Gastroesophageal sphincter (tissue), 4 donors: ENCODE measurements around the gene CALML3. TPM values are rescaled to one million over a fixed set of nuclear protein-coding genes. Genes with fewer than 3 reads are reported as not detected.
A peak's percentile ranks its signal among the peaks of the same experiment; 100 is the strongest.

Experiments used
- ATAC-seq: fragments of 150-250 bp; one replicate; pipeline ENCODE4 v1.9.1; 2016; ENCODE audit warnings: mild to moderate bottlenecking, moderate library complexity
- H3K27ac ChIP-seq, 4 donors: fragments of 200-600 bp; sonication (generic) in 3 of 4; 1 replicate in 3 of 4; 2 replicates in 1 of 4; pipeline ENCODE4 v1.5.1; 2016 to 2019
- H3K27me3 ChIP-seq: fragments of 200-600 bp; sonication (generic); one replicate; pipeline ENCODE4 v1.5.1; 2019
- H3K36me3 ChIP-seq, 2 donors: fragments of 200-600 bp; sonication (generic); one replicate each; pipeline ENCODE4 v1.5.1; 2019; ENCODE audit warnings: control low read depth in 1 of 2
- H3K4me1 ChIP-seq, 3 donors: fragments of 200-600 bp; sonication (generic); 1 replicate in 2 of 3; 2 replicates in 1 of 3; pipeline ENCODE4 v1.5.1; 2016 to 2019; ENCODE audit warnings: control low read depth in 2 of 3
- H3K4me3 ChIP-seq, 2 donors: fragments of 200-600 bp; sonication (generic); one replicate each; pipeline ENCODE4 v1.5.1; 2019; ENCODE audit warnings: mild to moderate bottlenecking in 1 of 2, moderate library complexity in 1 of 2
- H3K9me3 ChIP-seq, 3 donors: fragments of 200-600 bp; sonication (generic); one replicate each; pipeline ENCODE4 v1.5.1; 2017 to 2019; ENCODE audit warnings: control low read depth in 2 of 3
- CTCF ChIP-seq, 4 experiments: fragments of 200-600 bp in 2 of 4; fragments of 450-650 bp in 2 of 4; sonication (generic) in 1 of 4; IDR thresholded peaks; one replicate each; pipeline ENCODE4 v1.5.1; 2017 to 2019; ENCODE audit warnings: antibody characterized with exemption in 4 of 4, mild to moderate bottlenecking in 2 of 4, moderate library complexity in 2 of 4
- EP300 ChIP-seq: sonication (generic); formaldehyde crosslinking; IDR thresholded peaks from one replicate; pipeline ENCODE4 v1.6.1; 2017; ENCODE audit warnings: antibody characterized with exemption, mild to moderate bottlenecking
- POLR2A ChIP-seq, 2 donors: fragments of 450-650 bp; IDR thresholded peaks; one replicate each; pipeline ENCODE4 v1.6.1; 2017; ENCODE audit warnings: antibody characterized with exemption in 2 of 2, mild to moderate bottlenecking in 2 of 2, moderate library complexity in 1 of 2
- POLR2AphosphoS5 ChIP-seq: sonication (generic); formaldehyde crosslinking; IDR thresholded peaks from one replicate; pipeline ENCODE4 v1.6.1; 2017; ENCODE audit warnings: antibody characterized with exemption
- WGBS, 2 donors: methylation state at CpG; one replicate each; pipeline ENCODE4 v1.1.5; 2018; ENCODE audit warnings: low coverage in 1 of 2; 5-methylcytosine and 5-hydroxymethylcytosine counted together
- total RNA-seq, 4 donors: library from RNA; depleted of rRNA; stranded (reverse); fragments of >200 nt; gene quantifications; one replicate each; pipeline ENCODE4 v1.1.0, GENCODE V29; 2016

Gene CALML3
- total RNA-seq, 4 donors from 2014 or later, result 0.13 to 19.4 (median 1.9) TPM; not detected in 1

- no peak for ATAC-seq
- peak; percentile 4 for TF ChIP-seq POLR2AphosphoS5
- no peak for TF ChIP-seq EP300
- TF ChIP-seq POLR2A (IDR thresholded peaks at IDR 0.05), result no peak
- 73 to 90% methylated on average over 1 of the region's 1 CpG for WGBS, 2 donors
- Histone ChIP-seq H3K4me1 (peaks cover 0 to 46% (median 25%) of the 10 kb centered on the region in 3 donors), H3K4me3 (no peak overlapping the region), H3K36me3 (no peaks in the 10 kb centered on the region), H3K27me3 (no peaks in the 10 kb centered on the region), H3K9me3 (peaks cover 0 to 17% (median 0%) of the 10 kb centered on the region in 3 donors), H3K27ac (no peak overlapping the region)
Observed at GRCh38 chr10:5543623-5544022, 18.9 kb downstream of the CALML3 start.

DNA sequence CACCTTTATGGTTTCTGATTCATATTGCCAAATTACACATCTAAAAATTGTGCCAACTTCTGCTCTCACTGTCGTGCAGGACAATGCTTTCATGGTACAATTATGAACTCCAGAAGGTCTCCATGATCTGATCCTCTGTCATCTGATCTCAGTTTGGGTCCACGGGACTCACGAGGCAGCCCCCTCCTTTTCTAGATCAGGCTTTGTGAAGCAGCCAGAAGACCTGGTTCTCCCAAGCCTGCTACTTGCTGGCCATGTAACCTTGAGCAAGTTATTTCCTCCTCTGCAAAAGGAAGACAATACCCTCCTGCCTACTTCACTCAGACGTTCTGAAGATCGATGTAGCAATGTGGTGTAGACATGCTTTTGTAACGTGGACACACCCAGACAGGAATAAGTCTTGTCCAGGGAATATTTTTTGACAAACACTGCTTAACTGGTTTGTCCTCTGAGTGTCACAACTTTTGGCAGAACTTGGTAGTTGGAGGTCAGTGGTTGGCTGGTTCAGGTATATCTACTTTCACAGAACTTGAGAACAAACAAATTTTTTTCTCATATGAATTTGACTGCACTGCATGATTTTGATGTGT is 19.6 kb downstream of the CALML3 start:
- no peak overlapping the region for H3K27ac ChIP-seq
- H3K9me3 ChIP-seq, result peaks cover 0 to 17% (median 0%) of the 10 kb centered on the region in 3 donors
- ATAC-seq, result no peak
- peaks cover 0 to 47% (median 26%) of the 10 kb centered on the region in 3 donors for H3K4me1 ChIP-seq
- H3K27me3 ChIP-seq, result no peaks in the 10 kb centered on the region
- no peaks in the 10 kb centered on the region for H3K36me3 ChIP-seq
- WGBS, 2 donors, result 91 to 98% methylated on average over 6 of the region's 6 CpGs
- no peak for TF ChIP-seq POLR2AphosphoS5
- no peak for TF ChIP-seq CTCF (IDR thresholded peaks at IDR 0.05)
- TF ChIP-seq EP300, result no peak
- TF ChIP-seq POLR2A (IDR thresholded peaks at IDR 0.05), result no peak
- no peak overlapping the region for H3K4me3 ChIP-seq

DNA sequence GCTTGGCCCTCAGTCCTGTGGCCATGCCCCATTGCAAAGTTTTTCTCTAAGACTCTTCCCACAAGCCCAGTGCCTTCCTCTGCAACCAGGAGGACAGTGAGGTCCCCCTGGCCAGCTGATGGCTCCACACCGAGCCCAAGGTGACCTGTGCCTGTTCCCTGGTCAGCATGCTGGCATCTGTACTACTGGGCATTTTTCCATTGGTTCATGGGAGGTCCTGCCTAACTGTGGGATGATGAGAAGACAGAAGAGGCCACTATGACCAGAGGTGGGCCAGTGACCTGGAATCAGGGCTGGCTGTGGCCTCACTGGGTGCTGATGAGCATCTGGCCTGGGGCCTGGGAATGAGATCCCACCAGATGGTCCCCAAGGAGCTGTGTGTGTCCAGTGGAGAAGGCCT is 20.2 kb downstream of the CALML3 start:
- Histone ChIP-seq H3K4me1 (peaks cover 0 to 49% (median 26%) of the 10 kb centered on the region in 3 donors), H3K27me3 (no peaks in the 10 kb centered on the region)
- ATAC-seq, result no peak

DNA sequence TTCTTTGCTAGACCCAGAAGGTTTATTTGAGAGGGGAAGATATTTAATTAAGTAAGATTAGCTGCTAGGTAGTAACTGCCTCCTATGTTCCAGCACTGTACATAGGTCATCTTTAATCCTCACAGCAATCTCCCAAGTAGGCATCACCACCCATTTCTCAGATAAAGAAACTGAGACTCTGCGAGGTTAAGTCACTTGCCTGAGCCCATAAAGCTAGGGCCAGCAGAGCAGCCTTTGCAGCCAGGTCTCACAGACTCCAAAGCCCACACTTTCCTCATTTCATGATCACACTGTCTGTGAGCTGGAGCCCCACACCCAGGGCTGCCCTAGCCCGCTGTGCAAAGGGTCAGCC is 20.6 kb downstream of the CALML3 start:
- no peak for ATAC-seq
- H3K27ac ChIP-seq, result peak overlapping the region in 3 of 4 donors; percentile 82 to 83 (median 82)
- 100% methylated on average over 1 of the region's 2 CpGs; no CpG with 5 or more reads in 1 of the 2 donors for WGBS, 2 donors
- H3K4me1 ChIP-seq, result peaks cover 0 to 49% (median 26%) of the 10 kb centered on the region in 3 donors
- H3K27me3 ChIP-seq, result no peaks in the 10 kb centered on the region
- H3K36me3 ChIP-seq, result no peaks in the 10 kb centered on the region
- no peak overlapping the region for H3K4me3 ChIP-seq
- H3K9me3 ChIP-seq, result peaks cover 0 to 17% (median 0%) of the 10 kb centered on the region in 3 donors
- TF ChIP-seq EP300 (no peak), POLR2AphosphoS5 (no peak), POLR2A (IDR thresholded peaks at IDR 0.05) (no peak), CTCF (IDR thresholded peaks at IDR 0.05) (no peak)

More for the DNA sequence above, 20.2 kb downstream of the CALML3 start:
- WGBS, 2 donors, result 82% methylated on average over 1 of the region's 1 CpG; no CpG with 5 or more reads in 1 of the 2 donors
- Histone ChIP-seq H3K27ac (peak overlapping the region in 1 of 4 donors; percentile 82), H3K9me3 (peaks cover 0 to 17% (median 0%) of the 10 kb centered on the region in 3 donors), H3K36me3 (no peaks in the 10 kb centered on the region), H3K4me3 (no peak overlapping the region)
- no peak for TF ChIP-seq EP300
- TF ChIP-seq CTCF (IDR thresholded peaks at IDR 0.05), result no peak
- TF ChIP-seq POLR2A (IDR thresholded peaks at IDR 0.05), result no peak
- TF ChIP-seq POLR2AphosphoS5, result no peak

DNA sequence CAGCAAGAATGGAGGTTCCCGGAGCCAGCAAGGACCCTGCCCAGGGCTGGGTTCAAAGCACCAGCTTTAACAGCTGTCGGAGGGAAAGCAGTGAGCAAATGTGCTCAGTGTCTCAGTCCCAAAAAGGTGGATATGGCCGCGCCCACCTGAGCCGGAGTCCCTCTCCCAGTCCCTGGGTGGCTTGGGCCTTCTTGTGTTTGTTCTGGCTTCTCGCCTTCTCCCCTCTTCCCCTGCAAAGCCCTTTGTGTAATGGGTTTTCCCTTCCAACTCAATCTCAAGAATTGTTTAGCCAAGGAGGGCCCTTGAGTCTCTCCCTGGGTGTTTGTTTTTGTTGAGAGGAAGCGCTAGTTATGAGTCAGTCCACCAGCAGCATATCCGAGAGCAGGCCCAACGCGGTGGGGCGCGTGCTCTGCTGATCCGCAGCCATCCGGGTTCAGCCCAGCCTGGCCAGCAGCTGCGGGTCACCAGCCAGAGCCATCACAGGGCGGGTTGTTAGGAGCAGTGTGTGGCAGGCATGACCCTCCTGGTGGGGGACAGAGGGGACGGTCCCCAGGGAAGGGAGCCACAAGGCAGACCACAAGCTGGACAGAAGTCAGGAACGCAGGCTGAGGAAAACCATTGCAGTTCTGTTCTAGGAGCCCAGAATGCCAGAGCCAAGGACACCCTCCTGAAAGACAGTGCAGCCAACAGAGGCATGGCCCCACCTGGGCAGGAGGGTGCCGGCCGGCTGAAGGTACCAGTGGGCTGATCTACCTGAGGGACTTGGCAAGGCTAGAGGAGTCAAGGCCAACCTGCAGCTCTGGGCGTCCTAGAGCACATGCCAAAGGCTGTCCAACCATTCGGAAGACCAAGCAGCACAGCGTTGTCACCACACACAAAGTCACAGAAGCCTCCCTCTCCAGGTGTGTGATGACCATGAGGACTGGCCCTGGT is 21.3 kb downstream of the CALML3 start:
- Histone ChIP-seq H3K36me3 (no peaks in the 10 kb centered on the region), H3K4me3 (no peak overlapping the region), H3K9me3 (peaks cover 0 to 17% (median 0%) of the 10 kb centered on the region in 3 donors), H3K4me1 (peaks cover 0 to 49% (median 26%) of the 10 kb centered on the region in 3 donors), H3K27ac (peak overlapping the region in 3 of 4 donors; percentile 82 to 83 (median 82)), H3K27me3 (no peaks in the 10 kb centered on the region)
- WGBS, 2 donors, result 93% methylated on average over 3 of the region's 23 CpGs; no CpG with 5 or more reads in 1 of the 2 donors
- TF ChIP-seq POLR2AphosphoS5, result no peak
- no peak for TF ChIP-seq CTCF (IDR thresholded peaks at IDR 0.05)
- TF ChIP-seq POLR2A (IDR thresholded peaks at IDR 0.05), result no peak
- TF ChIP-seq EP300, result no peak
- no peak for ATAC-seq
